K562 (cell line): ENCODE results near the gene PRDM16.

Experiments
- BMI1 ChIP-seq: fragments of 150-350 bp; IDR thresholded peaks from 2 replicates; pipeline ENCODE4 v1.6.1; 2014; ENCODE audit warnings: low read length
- EP300 ChIP-seq: IDR thresholded peaks from 2 replicates; pipeline ENCODE4 v1.6.1; 2012; ENCODE audit warnings: low read length, improper control_type of control experiment
- HDAC2 ChIP-seq: fragments of 450-650 bp; IDR thresholded peaks from 2 replicates; pipeline ENCODE4 v1.6.1; 2016; ENCODE audit warnings: mild to moderate bottlenecking
- POLR2A ChIP-seq: fragments of 450-650 bp; conservative IDR thresholded peaks from 2 replicates; pipeline ENCODE4 v1.6.1; 2016
- TCF7 ChIP-seq: sonication (generic); IDR thresholded peaks from 2 replicates; pipeline ENCODE4 v1.6.1; 2016; ENCODE audit warnings: antibody characterized with exemption, borderline replicate concordance
- TF ChIP-seq, protein P1 (sequence below), 2 experiments: fragments of 450-650 bp; IDR thresholded peaks; 2 replicates each; pipeline ENCODE4 v1.6.1; 2016; ENCODE audit warnings: mild to moderate bottlenecking in 2 of 2, borderline replicate concordance in 1 of 2, low read depth in 1 of 2, moderate library complexity in 1 of 2
- TF ChIP-seq, protein P2 (sequence below), 2 experiments: fragments of 450-650 bp; formaldehyde crosslinking in 1 of 2; IDR thresholded peaks; 2 replicates each; pipeline versions ENCODE4 v1.4.0 to v1.6.1; 2014 to 2020; ENCODE audit warnings: mild to moderate bottlenecking in 2 of 2, borderline replicate concordance in 1 of 2, low read depth in 1 of 2
- TF ChIP-seq, protein P3 (sequence below): fragments of 250-450 bp; sonication (Bioruptor Pico); IDR thresholded peaks from 2 replicates; pipeline ENCODE4 v1.6.1; 2021; ENCODE audit warnings: mild to moderate bottlenecking

DNA sequence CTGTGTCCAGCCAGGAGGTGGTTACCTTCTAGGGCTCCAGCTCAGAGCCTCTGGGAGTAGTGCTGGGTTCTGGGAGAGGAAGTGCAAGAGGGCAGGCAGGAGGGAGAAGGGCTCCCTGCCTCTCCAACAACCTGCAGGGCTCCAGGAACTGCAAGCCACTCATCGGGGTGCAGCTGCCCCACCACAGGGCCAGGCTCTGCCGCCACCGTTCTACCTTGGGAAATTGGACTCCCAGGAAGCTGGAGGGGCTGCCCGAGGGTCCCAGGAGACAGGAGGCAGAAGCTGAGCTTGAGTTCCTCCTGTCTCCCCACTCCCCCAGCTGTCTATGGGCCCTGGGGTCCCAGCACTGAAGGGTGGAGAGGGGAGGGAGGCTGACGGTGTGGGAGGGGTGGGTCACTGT, 7.4 kb upstream of the PRDM16 start:
- TF ChIP-seq HDAC2 (no peak), BMI1 (no peak), POLR2A (no peak), EP300 (no peak), TCF7 (no peak)
- TF ChIP-seq, protein P1, sequence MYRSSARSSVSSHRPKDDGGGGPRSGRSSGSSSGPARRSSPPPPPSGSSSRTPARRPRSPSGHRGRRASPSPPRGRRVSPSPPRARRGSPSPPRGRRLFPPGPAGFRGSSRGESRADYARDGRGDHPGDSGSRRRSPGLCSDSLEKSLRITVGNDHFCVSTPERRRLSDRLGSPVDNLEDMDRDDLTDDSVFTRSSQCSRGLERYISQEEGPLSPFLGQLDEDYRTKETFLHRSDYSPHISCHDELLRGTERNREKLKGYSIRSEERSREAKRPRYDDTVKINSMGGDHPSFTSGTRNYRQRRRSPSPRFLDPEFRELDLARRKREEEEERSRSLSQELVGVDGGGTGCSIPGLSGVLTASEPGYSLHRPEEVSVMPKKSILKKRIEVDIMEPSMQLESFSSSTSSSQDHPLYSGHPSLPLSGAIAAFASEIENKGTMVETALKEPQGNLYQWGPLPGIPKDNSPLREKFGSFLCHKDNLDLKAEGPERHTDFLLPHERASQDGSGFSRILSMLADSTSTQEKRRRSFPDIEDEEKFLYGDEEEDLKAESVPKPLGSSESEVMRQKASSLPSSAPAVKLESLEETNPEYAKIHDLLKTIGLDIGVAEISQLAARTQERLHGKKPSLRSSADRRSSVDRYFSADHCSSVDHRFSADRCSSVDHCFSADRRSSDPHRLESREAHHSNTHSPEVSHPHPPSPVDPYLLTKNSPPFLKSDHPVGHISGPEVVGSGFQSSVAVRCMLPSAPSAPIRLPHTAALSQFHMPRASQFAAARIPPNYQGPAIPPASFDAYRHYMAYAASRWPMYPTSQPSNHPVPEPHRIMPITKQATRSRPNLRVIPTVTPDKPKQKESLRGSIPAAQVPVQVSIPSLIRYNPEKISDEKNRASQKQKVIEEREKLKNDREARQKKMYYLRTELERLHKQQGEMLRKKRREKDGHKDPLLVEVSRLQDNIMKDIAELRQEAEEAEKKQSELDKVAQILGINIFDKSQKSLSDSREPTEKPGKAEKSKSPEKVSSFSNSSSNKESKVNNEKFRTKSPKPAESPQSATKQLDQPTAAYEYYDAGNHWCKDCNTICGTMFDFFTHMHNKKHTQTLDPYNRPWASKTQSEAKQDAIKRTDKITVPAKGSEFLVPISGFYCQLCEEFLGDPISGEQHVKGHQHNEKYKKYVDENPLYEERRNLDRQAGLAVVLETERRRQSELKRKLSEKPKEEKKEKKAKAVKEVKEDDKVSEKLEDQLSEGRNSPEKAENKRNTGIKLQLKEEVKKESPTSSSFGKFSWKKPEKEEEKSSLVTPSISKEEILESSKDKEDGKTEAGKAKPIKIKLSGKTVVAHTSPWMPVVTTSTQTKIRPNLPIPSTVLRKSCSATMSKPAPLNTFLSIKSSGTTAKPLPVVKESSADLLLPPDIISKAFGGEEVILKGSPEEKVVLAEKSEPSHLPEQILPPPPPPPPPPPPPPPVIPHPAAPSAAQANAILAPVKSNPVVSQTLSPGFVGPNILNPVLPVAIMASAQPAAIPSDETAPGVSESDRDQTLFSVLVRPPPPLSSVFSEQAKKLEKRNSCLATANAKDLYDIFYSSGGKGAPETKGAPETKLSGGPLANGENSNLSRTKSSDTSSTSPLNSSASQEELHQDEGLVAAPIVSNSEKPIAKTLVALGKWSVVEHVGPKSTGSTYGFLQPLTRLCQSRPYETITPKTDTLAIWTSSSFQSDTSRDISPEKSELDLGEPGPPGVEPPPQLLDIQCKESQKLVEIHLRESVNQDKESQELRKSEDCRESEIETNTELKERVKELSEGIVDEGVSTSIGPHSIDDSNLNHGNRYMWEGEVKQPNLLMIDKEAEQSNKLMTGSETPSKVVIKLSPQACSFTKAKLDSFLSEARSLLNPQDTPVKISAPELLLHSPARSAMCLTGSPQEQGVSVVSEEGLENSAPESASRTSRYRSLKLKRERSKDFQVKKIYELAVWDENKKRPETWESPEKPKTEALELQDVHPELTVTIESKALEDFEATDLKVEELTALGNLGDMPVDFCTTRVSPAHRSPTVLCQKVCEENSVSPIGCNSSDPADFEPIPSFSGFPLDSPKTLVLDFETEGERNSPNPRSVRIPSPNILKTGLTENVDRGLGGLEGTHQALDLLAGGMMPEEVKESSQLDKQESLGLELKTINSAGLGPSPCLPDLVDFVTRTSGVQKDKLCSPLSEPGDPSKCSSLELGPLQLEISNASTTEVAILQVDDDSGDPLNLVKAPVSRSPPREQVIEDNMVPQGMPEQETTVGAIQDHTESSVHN (IDR thresholded peaks at IDR 0.05; ENCODE audit: borderline replicate concordance in 1 of 2, low read depth in 1 of 2): no peak
- TF ChIP-seq, protein P2, sequence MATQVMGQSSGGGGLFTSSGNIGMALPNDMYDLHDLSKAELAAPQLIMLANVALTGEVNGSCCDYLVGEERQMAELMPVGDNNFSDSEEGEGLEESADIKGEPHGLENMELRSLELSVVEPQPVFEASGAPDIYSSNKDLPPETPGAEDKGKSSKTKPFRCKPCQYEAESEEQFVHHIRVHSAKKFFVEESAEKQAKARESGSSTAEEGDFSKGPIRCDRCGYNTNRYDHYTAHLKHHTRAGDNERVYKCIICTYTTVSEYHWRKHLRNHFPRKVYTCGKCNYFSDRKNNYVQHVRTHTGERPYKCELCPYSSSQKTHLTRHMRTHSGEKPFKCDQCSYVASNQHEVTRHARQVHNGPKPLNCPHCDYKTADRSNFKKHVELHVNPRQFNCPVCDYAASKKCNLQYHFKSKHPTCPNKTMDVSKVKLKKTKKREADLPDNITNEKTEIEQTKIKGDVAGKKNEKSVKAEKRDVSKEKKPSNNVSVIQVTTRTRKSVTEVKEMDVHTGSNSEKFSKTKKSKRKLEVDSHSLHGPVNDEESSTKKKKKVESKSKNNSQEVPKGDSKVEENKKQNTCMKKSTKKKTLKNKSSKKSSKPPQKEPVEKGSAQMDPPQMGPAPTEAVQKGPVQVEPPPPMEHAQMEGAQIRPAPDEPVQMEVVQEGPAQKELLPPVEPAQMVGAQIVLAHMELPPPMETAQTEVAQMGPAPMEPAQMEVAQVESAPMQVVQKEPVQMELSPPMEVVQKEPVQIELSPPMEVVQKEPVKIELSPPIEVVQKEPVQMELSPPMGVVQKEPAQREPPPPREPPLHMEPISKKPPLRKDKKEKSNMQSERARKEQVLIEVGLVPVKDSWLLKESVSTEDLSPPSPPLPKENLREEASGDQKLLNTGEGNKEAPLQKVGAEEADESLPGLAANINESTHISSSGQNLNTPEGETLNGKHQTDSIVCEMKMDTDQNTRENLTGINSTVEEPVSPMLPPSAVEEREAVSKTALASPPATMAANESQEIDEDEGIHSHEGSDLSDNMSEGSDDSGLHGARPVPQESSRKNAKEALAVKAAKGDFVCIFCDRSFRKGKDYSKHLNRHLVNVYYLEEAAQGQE (IDR thresholded peaks at IDR 0.05; ENCODE audit: borderline replicate concordance): no peak
- TF ChIP-seq, protein P2 (CRISPR knock-in tag; IDR thresholded peaks at IDR 0.05; ENCODE audit: low read depth): no peak
- TF ChIP-seq, protein P3, sequence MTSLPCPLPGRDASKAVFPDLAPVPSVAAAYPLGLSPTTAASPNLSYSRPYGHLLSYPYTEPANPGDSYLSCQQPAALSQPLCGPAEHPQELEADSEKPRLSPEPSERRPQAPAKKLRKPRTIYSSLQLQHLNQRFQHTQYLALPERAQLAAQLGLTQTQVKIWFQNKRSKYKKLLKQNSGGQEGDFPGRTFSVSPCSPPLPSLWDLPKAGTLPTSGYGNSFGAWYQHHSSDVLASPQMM: no peak
